Mammary epithelial cell (primary cell): ENCODE data around the gene TAL2.

Source experiments
- CTCF ChIP-seq, 2 donors: IDR thresholded peaks in 1 of 2; conservative IDR thresholded peaks in 1 of 2; 2 replicates each; pipeline ENCODE4 v1.5.1; 2011 to 2012; ENCODE audit warnings: inconsistent platforms in 2 of 2, low read length in 2 of 2, mild to moderate bottlenecking in 2 of 2, control low read depth in 1 of 2, low read depth in 1 of 2; ENCODE audit not compliant: insufficient read depth in 1 of 2; ENCODE audit errors: extremely low read depth in 1 of 2
- EZH2 ChIP-seq: IDR thresholded peaks from 2 replicates; pipeline ENCODE4 v1.6.1; 2012; ENCODE audit warnings: low read length, inconsistent platforms, borderline replicate concordance

GRCh38 chr9:105662184-105663104 is at the start of gene TAL2:
- no peak for TF ChIP-seq CTCF (conservative IDR thresholded peaks at IDR 0.05 in 1 of 2, IDR thresholded peaks at IDR 0.05 in 1 of 2; ENCODE audit: extremely low read depth in 1 of 2, insufficient read depth in 1 of 2, low read depth in 1 of 2, low read length in 2 of 2)
- no peak for TF ChIP-seq EZH2
